Glomerular endothelial cell (primary cell): ENCODE results near the gene TNFRSF21. TPM values are rescaled to one million over a fixed set of nuclear protein-coding genes. Genes with fewer than 3 reads are reported as not detected.
A peak's percentile ranks its signal among the peaks of the same experiment; 100 is the strongest.
"Not testable (repeated sequence)": the region's sequence is repeated elsewhere in the genome, so short reads cannot be mapped to it uniquely, and the experiment has no call there.

Experiments used
- DNase-seq: peaks from one replicate; pipeline ENCODE4 v3.0.0-alpha.2; 2011; ENCODE audit warnings: low read depth, low spot score; ENCODE audit errors: extremely low read depth
- total RNA-seq: library from RNA; depleted of rRNA; stranded (reverse); fragments of >200 nt; gene quantifications from 2 replicates; pipeline ENCODE4 v1.2.3, GENCODE V29; 2015

Gene TNFRSF21, protein sequence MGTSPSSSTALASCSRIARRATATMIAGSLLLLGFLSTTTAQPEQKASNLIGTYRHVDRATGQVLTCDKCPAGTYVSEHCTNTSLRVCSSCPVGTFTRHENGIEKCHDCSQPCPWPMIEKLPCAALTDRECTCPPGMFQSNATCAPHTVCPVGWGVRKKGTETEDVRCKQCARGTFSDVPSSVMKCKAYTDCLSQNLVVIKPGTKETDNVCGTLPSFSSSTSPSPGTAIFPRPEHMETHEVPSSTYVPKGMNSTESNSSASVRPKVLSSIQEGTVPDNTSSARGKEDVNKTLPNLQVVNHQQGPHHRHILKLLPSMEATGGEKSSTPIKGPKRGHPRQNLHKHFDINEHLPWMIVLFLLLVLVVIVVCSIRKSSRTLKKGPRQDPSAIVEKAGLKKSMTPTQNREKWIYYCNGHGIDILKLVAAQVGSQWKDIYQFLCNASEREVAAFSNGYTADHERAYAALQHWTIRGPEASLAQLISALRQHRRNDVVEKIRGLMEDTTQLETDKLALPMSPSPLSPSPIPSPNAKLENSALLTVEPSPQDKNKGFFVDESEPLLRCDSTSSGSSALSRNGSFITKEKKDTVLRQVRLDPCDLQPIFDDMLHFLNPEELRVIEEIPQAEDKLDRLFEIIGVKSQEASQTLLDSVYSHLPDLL
- total RNA-seq = 83.1 and 98.9 TPM in 2 replicates

DNA sequence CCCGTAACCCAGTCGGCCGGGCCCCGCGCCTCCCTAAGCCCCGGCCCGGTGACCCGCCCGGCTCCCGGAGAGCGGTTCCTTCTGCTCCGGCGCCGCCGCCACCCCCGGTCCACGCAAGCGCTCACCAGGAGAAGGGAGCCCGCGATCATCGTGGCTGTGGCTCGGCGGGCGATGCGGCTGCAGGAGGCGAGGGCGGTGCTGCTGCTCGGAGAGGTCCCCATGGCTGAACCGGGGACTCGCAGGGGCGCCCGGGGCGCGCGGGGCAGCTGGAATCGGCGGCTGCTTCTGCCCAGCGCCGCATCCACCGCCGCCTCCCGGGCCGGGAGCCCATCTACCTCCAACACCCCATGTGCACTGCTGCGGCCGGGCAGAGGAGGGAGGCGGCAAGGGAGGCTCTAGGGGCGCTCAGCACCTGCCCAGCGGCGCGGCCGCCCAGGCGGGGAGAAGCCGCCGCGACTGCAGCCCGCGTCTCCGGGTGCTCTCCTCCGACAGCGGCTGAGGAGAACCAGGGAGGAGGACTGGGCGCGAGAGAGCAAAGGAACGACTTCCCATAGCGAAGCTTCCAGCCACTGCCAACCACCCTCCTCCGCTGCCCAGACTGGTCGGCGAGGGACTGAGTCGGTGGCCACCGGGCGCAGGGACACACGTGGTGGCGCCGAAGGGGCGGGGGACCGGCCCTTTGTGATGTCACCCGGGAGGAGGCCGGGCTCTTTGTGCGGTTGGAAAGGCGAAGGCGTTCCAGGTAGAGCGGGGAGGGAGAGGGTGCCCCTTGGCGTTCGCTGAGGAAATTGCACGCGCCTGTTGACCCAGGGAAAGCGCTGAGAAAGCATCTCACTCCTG lies at the start of gene TNFRSF21:
TSS of gene TNFRSF21 (minus strand) at position 615 of the 840 bp plus-strand sequence. CDS start at position 221, 394 bp downstream.
- DNase-seq = peak; percentile 63

DNA sequence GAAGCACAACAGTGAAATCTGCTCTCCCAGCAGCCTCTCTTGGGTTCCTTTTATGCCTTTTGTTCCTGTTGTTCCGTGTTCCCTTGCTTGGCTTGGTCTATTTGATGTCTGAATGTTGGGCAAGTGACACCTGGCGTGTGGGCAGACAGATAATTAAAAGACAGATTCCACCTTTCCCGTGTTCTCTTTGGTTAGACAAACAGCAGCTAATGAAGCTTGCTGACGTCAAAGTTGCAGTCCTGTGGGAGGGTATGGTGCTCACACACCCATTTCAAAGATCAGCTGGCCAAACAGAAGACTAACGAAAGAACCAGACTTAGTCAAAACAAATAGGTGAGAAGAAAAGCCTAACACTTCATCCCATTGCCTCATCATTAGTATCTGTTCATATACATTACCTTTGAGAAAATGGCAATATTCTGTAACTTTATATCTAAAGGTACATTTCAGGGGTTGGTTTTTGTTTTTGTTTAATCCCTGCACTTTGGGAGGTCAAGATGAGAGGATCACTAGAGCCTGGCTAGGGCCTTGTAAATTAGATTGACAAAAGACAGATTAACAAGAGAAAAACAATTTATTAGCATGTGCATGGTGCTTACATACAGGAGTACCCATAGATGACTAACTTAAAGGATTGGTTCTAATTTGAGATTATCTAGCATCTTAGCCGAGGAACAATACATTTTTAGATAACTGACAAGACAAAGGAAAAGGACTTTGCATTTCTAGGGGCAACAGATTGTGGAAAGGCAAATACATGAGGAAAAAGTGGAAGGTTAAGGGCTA lies 48.9 kb upstream of the TNFRSF21 start:
- no peak for DNase-seq

DNA sequence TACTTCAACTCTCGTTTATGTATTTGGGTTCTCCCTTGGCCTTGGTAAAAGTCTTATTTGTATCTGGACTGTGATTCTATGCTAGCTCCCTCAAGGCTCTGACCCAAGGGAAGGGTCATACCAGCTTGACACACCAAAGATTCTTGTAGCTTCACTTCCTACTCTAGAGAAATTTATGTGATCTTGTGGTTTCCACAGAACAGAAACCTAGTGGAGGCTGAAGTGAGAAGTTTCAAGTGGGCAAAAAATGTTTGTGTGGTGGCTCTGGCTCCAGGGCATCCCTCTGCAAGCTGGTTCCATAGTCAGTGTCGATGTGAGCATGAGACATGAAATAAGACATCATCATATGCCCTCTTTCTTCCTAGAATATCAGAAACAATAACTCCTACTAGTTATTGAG lies 48.1 kb upstream of the TNFRSF21 start:
- no peak for DNase-seq

DNA sequence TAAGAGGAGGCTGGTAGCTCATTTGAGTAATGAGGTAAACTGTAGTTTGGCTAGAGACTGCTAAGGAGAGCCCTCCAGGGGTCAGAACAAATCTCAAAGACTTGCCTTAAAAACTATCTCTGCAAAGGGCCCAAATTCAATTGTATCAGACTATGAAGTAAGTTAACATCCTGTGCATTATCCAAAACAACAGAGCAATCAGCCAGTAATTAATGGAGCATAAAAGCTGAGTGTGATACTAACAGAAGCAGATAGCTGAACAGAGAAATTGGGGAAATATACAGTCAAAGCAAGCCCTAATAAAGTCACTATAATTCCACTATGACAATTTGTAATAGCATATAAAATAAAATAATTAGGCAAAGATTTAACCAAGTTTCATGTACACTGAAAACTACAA lies 45.8 kb upstream of the TNFRSF21 start:
- DNase-seq = no peak

DNA sequence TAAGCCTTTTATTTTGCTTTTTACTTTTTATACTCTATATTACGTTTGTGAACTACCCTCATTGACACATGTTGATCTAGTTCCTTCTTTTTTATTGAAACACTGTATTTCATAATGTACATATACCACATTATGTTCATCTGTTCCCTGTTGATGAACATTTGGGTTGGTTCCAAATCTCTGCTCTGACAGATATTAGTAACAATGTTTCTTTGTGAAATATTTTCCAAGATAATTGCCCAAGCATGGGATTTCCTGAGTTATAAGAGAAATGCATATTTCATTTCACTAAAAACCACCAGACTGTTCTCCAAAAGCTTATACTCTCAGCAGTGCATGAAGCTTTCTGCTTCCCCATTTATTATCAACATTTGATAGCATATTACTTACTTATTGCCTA lies 44.2 kb upstream of the TNFRSF21 start:
- DNase-seq = no peak

DNA sequence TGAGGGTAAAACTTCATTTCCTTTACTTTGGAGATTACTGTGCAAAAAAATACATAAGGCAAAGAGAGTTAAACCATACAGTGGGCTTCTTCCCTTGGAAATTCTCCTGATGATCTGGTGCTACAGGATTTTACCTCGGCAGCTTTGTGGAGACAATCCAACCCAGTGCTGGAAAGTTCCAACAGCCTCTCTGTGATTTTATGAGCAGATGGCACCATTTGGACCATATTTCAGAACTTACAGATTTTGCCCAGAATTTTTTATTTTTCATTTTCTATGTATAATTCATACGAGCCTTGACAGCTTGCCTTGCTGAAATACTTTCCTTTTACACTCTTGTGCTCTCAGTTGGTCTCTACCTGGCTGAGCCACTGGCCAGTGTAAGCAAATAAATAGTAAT lies 43.3 kb upstream of the TNFRSF21 start:
- no peak for DNase-seq

DNA sequence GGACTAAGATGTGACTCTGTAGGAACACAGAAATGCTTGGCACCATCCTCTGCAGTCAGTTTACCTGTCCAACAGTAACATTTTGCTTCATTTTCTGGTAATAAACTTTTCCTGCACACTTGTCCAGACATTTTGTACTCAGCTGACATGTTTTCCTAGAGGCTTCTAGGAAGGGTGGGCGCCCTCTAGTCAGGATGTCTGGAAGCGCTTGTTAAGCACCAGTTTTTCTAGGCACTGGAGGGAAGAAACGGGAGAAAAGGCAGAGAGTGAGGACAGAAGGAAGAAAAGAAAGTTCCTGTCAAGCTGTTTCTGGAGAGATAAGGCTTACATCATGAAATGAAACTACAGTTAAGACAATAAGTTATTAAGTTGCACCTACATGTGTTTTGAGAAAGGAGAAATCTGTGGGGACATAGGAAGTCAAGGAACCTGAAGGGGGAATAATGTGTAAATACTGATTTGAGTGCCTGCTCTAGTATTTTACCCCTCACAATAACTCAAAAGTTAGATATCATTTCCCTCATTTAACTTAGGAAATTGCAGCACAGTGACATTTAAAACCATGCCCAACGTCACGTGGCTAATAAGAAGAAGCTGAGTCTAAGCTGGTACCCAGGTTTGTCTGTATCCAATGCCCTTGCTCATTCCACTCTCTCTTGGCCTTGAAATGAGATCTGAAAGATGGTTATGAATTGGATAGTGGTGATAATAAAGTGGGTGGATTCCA lies 42.7 kb upstream of the TNFRSF21 start:
- no peak for DNase-seq

DNA sequence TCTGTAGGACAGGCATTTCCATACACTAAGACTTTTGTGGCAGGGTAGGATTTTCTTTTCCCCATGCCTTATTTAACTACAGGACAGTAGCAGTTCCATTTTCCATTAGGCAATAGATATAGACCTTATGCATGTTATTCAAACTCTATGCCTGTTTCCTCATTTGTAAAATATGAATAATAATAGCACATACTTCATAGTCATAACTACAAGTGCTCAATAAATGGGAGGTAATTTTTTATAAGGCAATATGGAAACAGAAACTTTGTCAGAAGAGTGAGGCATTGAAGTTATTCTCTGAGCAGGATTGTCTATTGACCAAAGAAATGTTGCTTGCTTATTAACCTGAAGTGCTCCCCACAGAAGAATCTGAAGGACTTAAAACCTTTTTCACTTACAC lies 41.9 kb upstream of the TNFRSF21 start:
- no peak for DNase-seq

DNA sequence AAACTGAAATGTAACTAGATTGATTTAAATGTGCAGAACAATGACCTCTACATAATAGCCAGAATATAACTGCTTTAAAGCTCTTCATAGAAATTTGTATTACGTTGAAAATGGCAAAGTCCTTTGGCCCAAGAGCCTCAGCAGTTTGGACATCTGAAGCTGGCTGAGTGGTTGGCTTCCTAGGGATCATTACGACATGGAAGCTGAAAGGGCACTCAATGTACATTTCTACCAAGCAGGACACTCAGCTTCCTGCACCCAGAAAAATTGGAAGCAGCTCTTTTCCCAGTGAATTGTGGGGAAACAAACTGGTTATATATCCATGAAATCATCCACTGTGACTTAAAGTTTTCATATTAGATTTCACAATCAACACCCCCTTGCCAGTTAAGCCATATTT lies 40.2 kb upstream of the TNFRSF21 start:
- DNase-seq = no peak

DNA sequence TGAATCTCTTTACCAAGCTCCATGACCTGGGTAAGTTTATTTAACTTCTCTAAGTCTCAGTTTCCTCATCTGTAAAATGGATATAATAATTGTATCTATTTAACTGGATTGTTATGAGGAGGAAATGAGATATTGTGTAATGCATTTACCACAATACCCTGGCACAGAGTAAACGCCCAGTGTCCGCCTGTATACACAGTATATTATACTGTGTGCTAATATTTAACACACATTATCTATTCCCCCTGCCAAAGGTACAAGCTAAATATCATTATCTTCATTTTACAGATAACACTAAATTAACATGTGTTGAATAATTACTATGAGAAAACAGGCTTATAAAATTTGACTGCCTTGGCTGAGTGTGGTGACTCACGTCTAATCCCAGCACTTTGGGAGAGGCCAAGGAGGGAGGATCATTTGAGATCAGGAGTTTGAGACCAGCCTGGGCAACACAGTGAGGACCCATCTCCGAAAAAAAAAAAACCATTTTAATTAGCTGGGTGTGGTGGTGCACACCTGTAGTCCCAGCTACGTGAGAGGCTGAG lies 38.7 kb upstream of the TNFRSF21 start:
- no peak for DNase-seq

DNA sequence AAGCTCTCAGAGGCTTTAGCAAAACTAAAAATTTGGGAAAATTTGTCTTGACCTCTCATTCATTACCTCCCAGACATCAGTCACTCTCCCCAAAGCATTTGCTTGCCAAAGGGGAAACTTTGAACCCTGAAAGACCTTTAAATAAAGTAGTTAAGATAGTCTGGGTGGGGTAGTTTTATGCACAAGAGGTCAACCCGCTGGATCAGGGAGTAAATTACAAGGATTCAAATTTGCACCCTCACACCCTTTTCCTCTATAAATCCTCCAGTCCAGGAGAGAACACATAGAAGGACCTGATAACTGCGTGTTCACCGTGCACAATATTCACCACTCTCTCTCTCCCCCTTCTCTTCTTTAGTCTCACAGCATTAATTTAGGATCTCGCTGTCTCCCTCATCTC lies 36.1 kb upstream of the TNFRSF21 start:
- no peak for DNase-seq

DNA sequence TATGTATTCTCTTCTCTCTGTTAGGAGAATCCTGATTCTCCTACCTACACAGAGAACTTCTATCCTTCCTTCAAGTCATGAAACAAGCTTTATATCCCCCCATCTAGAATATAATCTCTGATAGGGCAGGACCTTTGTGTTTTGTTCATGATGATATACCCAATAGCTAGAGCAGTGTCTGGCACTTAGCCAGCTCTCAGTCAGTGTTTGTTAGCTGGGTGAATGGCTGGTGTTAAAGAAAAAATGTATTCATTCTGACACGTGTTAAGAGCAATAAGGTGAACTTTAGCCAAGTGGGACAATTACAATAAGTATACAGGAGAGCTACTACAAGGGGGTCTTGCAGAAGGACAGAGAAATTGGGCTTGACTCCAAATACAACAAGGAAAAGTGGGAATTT lies 34.3 kb upstream of the TNFRSF21 start:
- DNase-seq = no peak

DNA sequence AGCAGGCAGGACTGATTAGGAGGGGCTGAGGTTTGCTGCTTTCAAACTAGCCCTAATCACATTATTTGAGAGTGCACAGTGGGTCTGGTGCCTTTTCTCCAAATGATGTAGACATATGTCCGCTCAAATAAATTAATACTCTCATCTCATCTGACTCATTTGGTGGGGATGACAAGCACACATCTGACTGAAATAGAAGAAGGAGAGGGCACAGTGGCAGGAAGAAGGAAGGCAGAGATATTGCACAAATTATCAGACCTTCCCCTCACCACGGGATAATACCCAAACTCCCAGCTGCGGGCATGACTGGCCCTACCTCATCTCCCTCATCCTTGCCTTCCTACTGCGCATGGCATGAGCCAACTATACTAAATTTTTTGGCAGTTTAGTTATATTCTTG lies 33.9 kb upstream of the TNFRSF21 start:
- no peak for DNase-seq

DNA sequence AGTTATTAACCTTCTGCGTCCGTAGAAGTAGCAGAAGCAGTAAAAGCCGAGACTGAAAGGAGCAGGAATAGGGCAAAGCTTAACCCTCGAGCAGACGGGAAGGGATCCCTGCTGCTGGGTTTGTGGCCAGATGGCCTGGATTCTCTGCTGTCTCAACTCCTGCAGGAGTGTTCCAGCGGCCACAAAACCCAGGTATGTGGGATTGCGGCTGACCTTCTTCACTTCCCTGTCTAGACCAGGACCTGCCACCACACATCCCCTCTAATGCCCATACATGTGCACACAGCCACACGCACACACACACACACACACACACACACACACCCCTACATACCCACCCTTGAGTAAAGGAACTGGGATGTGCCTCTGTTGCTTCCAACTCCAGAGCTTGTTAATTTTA lies 33.1 kb upstream of the TNFRSF21 start:
- no peak for DNase-seq

DNA sequence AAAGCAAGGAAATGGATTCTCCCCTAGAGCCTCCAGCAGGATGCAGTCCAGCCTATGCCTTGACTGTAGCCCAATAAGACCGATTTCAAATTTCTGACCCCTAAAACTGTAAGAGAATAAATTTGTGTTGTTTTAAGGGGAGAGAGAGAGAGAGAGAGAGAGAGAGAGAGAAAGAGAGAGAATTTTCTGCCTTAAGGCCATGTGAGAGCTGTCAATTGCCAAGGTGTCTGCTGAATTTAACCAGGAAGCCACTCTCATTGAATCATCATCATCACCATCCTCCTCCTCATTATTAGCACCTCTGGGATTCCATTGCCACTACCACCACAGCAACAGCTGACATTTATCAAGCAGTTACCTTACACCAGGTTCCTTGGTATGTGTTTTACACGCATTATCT lies 27.8 kb upstream of the TNFRSF21 start:
- no peak for DNase-seq

DNA sequence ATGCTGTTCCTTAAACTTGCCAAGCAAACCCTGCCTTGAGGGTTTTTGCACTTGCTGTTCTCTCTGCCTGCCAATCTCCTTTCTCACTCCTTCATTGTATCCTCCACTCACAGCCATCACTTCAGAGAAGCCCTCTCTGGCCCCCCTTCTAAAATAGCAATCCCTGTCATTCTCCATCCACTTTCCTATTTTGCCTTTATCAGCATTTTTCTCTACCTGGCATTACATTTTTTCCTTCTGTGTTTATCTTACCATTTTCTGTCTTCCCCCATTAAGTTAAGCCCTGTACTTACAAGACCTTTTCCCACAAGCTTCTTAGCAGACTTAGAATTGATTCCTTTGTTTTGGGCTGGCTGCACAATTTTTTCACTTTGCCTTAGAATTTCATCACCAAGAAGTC lies 26.6 kb upstream of the TNFRSF21 start:
- no peak for DNase-seq

DNA sequence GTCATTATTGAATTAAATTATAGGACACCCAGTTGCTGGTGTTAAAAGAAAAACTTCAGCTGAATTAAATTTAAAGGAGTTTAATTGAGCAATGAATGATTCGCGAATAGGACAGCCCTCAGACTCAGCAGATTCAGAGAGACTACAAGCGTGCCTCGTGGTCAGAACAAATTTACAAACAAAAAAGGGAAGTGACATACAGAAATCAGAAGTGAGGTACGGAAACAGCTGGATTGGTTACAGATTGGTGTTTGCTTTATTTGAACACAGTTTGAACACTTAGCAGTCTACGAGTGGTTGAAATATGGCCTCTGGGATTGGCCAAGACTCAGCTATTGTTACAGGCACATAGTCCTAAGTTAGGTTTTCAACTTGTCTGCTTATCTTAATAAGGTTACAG lies 25.8 kb upstream of the TNFRSF21 start:
- no peak for DNase-seq

DNA sequence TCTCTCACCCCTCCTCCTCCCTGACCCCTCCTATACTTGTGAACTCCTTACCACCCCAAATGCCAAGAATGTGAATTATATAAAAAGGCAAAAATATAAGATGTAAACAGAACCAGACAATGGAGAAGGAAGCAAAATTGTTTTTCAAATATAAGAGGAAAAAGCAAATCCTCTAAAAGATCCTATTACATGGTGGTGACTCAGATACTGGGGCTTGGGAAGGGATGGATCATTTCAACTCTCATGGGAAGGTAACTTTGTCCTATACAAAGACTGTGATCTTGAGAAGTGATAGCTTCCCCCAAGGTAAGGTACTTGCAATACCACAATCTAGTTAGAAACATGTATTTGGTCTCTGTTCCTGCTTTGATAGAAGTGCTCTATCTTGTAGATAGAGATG lies 24.6 kb upstream of the TNFRSF21 start:
- DNase-seq = no peak

DNA sequence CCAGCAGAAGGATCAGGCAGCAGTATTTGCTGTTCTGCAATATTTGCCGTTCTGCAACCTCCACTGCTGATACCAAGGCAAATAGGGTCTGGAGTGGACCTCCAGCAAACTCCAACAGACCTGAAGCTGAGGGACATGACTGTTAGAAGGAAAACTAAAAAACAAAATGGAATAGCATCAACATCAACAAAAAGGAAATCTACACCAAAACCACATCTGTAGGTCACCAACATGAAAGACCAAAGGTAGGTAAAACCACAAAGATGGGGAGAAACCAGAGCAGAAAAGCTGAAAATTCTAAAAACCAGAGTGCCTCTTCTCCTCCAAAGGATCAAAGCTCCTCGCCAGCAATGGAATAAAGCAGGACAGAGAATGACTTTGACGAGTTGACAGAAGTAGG lies 18.9 kb upstream of the TNFRSF21 start:
- DNase-seq = not testable (repeated sequence)

DNA sequence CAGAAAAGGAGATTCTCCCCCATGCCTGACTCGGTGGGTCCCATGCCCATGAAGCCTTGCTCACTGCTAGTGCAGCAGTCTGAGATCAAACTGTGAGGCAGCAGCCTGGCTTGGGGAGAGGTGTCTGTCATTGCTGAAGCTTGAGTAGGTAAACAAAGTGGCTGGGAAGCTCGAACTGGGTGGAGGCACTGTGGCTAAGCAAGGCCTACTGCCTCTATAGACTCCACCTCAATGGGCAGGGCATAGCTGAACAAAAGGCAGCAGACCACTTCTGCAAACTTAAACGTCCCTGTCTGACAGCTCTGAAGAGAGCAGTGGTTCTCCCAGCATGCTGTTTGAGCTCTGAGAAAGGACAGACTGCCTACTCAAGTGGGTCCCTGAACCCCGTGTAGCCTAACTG lies 18.4 kb upstream of the TNFRSF21 start:
- not testable (repeated sequence) for DNase-seq
